Effector memory CD8-positive, alpha-beta T cell (primary cell): ENCODE data around the gene MAP2K3.
"Not testable (repeated sequence)": the region's sequence is repeated elsewhere in the genome, so short reads cannot be mapped to it uniquely, and the experiment has no call there.

Experiments used
- ATAC-seq: fragments of 150-1000 bp; cut with Tn5 transposase; replicated peaks from 2 replicates; pipeline ENCODE4 v1.10.0; 2021; ENCODE audit warnings: mild to moderate bottlenecking, moderate library complexity
- DNase-seq, 3 experiments: peaks; one replicate each; pipeline ENCODE4 v3.0.0; 2021
- H3K27ac Mint-ChIP-seq, 2 donors: one replicate each; pipeline ENCODE4 v1.8.0; 2022; ENCODE audit warnings: mild to moderate bottlenecking in 2 of 2, mixed read lengths in 2 of 2, moderate library complexity in 2 of 2
- H3K27me3 Mint-ChIP-seq, 2 donors: one replicate each; pipeline ENCODE4 v1.8.0; 2022; ENCODE audit warnings: mixed read lengths in 2 of 2
- H3K36me3 Mint-ChIP-seq: one replicate; pipeline ENCODE4 v1.8.0; 2022; ENCODE audit warnings: mild to moderate bottlenecking, moderate library complexity, mixed read lengths; ENCODE audit not compliant: insufficient read depth
- H3K4me1 Mint-ChIP-seq, 2 donors: one replicate each; pipeline ENCODE4 v1.8.0; 2022; ENCODE audit warnings: low read depth in 2 of 2, mixed read lengths in 2 of 2
- H3K4me3 Mint-ChIP-seq, 2 donors: one replicate each; pipeline ENCODE4 v1.8.0; 2022; ENCODE audit warnings: mild to moderate bottlenecking in 2 of 2, mixed read lengths in 2 of 2, moderate library complexity in 2 of 2
- H3K9me3 Mint-ChIP-seq, 2 donors: one replicate each; pipeline ENCODE4 v1.8.0; 2022; ENCODE audit warnings: mixed read lengths in 2 of 2

Gene MAP2K3

DNA sequence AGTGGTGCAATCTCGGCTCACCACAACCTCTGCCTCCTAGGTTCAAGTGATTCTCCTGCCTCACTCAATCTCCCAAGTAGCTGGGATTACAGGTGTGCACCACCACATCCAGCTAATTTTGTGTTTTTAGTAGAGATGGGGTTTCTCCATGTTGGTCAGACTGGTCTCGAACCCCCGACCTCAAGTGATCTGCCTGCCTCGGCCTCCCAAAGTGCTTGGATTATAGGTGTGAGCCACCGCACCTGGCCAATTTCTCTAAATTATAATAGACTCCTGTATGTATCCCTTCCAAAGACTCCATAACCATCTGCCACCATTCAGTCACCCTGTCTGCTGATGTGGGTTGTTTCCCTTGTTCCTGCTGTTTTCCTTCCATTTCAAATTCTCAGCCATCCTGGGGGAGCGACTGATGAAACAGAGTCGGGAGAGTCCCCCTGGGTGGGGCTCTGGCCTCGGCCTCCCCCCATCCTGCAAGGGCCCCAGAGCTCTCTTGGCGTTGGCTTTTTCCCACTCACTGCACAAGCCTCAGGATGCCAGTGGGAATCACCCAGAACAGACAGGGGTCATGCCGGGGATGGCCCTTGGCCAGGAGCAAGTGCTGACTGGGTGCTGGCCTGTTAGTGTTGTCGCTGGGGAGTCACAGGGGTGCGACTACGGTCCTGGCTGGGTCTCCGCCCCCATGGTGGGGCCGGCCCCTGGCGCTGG, 25.7 kb downstream of the MAP2K3 start:
- not testable (repeated sequence) for H3K27me3 Mint-ChIP-seq, ATAC-seq, H3K4me1 Mint-ChIP-seq, H3K9me3 Mint-ChIP-seq, DNase-seq, H3K4me3 Mint-ChIP-seq
- peak overlapping the region; percentile 49 to 59 for H3K27ac Mint-ChIP-seq
- peaks cover 88% of the 10 kb centered on the region for H3K36me3 Mint-ChIP-seq

DNA sequence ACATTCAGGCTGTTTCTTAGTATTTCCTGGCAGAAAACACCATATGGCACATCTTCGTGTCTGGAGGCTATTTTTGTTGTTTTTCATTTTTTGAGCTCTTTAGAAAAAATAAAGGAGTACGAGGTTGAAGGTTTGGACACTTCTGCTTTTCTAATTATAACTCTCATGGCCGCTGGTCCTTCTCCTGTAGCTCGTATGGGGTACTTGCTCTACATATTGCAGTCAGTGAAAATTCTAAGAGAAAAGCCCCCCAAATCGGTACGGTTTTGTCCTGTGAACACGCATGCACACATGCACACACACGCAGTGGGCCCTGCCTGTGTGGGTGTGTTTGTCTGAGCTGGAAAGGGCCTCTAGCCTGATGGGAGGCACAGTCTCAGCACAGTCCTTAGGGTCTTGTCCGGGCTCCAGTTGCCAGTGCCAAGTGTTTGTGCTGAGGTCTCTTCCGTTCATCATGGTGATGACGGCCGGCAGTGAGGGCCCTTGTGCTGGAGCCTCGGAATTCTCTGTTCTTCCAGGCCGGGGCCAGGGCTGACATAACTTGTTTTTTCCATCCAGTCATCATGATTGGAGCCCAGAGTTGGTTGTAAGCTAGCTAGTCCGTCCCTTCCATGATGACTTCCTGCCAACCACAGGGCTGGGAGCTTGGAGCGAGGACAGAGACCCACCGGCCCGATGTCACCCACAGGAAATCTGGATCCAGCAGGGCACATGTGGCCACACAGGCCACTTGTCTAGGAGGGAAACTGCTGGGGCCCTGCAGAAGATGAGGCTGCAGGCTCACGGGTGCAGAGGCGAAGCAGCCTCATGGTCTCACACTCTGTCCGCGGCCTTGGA, 26.5 kb downstream of the MAP2K3 start:
- Mint-ChIP-seq H3K27ac (peak overlapping the region; percentile 49 to 59), H3K36me3 (peaks cover 88% of the 10 kb centered on the region)
- not testable (repeated sequence) for ATAC-seq, H3K9me3 Mint-ChIP-seq, H3K4me1 Mint-ChIP-seq, H3K4me3 Mint-ChIP-seq, DNase-seq, H3K27me3 Mint-ChIP-seq

DNA sequence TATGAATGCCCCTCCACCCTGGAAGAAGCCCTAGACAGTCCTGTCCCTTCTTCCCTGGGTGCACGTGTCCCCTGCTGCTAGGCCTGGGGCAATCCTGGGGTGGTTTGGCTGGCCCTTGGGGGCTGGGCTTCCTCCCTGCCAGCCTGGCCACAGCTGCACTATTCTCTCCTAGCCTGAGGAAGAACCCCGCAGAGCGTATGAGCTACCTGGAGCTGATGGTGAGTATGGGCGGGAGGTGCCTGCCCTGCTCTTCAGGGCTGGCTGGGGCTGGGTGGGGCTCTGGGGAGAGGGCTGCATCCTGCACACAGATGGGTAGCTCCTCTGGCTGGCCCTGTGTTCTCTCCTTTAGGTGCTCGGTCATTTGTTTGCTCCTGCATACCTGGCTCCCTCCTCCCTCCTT, 28.8 kb downstream of the MAP2K3 start:
- no peak overlapping the region for H3K4me3 Mint-ChIP-seq
- H3K9me3 Mint-ChIP-seq = no peaks in the 10 kb centered on the region
- ATAC-seq = no peak

DNA sequence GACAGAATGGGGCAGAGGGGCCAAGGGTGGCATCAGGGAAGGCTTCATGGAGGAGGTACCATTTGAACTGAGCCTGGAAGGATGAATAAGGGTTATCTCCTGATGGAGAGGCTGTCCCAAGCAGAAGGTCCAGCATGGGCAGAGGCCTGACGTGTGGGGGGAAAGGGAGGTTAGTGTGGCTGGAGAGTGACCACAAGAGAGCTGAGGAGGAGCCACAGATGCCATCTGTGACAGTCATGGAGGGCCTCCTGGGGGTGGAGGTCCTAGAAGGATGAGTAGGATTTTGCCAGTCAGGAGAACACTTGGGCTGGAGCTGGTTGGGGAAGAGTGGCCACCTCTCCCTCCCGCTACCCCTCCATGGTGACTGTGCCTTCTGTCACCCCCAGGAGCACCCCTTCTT, 29.2 kb downstream of the MAP2K3 start:
- not testable (repeated sequence) for H3K4me3 Mint-ChIP-seq, ATAC-seq, H3K4me1 Mint-ChIP-seq, H3K27me3 Mint-ChIP-seq, DNase-seq, H3K9me3 Mint-ChIP-seq
- Mint-ChIP-seq H3K27ac (peak overlapping the region; percentile 22 to 85), H3K36me3 (peaks cover 67% of the 10 kb centered on the region)

More for the DNA sequence above, 28.8 kb downstream of the MAP2K3 start:
- Mint-ChIP-seq H3K36me3 (peaks cover 71% of the 10 kb centered on the region), H3K27me3 (no peaks in the 10 kb centered on the region), H3K27ac (peak overlapping the region; percentile 22 to 85), H3K4me1 (peaks cover 0 to 3% of the 10 kb centered on the region in 2 donors)
- no peak for DNase-seq

DNA sequence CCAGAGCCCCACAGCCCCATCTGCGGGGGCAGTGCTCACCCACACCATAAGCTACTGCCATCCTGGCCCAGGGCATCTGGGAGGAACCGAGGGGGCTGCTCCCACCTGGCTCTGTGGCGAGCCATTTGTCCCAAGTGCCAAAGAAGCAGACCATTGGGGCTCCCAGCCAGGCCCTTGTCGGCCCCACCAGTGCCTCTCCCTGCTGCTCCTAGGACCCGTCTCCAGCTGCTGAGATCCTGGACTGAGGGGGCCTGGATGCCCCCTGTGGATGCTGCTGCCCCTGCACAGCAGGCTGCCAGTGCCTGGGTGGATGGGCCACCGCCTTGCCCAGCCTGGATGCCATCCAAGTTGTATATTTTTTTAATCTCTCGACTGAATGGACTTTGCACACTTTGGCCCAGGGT, 29.8 kb downstream of the MAP2K3 start:
- H3K36me3 Mint-ChIP-seq = peaks cover 62% of the 10 kb centered on the region
- H3K4me1 Mint-ChIP-seq, DNase-seq, H3K27me3 Mint-ChIP-seq, H3K9me3 Mint-ChIP-seq, H3K4me3 Mint-ChIP-seq, ATAC-seq: not testable (repeated sequence)
- peak overlapping the region in 1 of 2 donors; percentile 62 for H3K27ac Mint-ChIP-seq

DNA sequence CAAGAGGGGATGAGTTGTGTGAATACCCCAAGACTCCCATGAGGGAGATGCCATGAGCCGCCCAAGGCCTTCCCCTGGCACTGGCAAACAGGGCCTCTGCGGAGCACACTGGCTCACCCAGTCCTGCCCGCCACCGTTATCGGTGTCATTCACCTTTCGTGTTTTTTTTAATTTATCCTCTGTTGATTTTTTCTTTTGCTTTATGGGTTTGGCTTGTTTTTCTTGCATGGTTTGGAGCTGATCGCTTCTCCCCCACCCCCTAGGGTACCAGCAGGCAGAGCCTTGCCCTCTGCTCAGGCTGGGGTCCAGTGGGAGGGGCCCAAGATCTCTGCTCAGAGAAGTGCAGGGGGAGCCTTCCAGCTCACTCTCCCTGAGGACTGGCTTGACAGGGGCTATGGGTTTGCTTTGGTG, 30.2 kb downstream of the MAP2K3 start:
- not testable (repeated sequence) for ATAC-seq, H3K9me3 Mint-ChIP-seq, H3K27me3 Mint-ChIP-seq, DNase-seq, H3K4me3 Mint-ChIP-seq, H3K4me1 Mint-ChIP-seq
- Mint-ChIP-seq H3K27ac (peak overlapping the region in 1 of 2 donors; percentile 62), H3K36me3 (peaks cover 59% of the 10 kb centered on the region)

DNA sequence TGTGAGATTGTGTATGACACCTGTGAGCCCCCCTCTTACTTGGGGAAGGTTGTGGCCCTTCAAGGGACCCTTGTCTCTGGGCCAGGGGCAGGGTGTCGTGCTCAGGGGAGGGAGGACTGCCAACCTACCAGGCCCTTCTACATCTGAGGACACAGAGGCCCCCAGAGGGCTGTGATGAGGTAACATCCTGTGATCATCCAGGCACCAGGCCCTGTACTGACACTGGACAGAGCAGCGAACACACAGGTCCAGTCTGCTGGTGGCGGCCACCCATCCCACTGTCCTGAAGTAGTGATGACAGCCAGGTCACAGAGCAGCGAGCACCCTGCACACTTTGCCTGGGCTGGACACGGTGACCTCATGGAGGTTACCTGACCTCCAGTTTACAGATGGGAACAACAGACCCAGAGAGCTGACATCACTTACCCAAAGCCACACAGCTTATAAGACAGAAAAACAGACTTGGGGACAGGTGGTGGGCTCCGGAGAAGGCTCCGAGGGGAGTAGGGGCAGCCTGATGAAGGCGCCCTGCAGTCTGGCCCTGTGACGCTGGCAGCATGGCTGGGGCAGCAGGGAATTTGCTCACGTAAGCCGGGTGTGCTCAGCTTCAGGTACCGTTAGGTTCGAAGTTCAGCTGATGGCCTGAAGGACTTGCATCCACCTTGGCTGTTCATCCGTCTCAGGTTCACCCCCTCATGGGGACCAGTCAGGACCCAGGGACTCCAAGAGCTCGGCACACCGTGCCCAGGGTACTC, 30.9 kb downstream of the MAP2K3 start:
- H3K36me3 Mint-ChIP-seq = peaks cover 52% of the 10 kb centered on the region
- not testable (repeated sequence) for ATAC-seq, H3K9me3 Mint-ChIP-seq, DNase-seq, H3K27me3 Mint-ChIP-seq, H3K4me1 Mint-ChIP-seq, H3K4me3 Mint-ChIP-seq
- peak overlapping the region in 1 of 2 donors; percentile 62 for H3K27ac Mint-ChIP-seq

DNA sequence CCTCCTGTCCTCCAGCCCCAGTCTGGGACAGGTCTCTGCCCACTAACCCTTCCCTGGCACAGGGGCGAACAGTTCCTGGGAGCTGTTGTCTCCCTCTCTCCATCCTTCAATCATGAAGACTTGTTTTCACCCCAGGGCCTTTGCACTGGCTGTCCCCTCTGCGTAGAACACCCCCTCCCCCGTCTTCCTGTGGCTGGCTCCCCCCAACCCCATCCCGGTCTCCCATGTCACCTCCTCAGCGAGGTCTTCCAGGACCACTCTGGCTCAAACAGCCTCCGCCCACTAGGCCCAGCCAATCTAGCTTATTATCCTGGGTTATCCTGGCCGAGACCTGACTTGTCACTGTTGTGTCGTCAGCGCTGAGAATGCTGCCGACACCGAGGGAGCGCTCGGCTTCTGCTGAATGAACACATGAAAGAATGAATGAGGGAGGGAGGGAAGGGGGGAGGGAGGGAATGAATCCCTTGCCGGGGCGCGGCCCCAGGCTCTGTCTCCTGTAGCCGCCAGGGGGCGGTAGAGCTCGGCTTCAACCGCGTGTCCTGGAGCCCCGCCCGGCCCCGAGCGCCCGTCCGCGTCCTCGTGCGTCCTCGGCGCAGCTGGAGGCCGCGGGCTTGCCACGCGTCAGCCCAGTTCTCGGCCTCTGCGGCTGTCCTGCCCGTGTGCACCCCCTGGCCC, 31.8 kb downstream of the MAP2K3 start:
- H3K27ac Mint-ChIP-seq, H3K4me1 Mint-ChIP-seq, H3K9me3 Mint-ChIP-seq, H3K27me3 Mint-ChIP-seq, DNase-seq: not testable (repeated sequence)
- Mint-ChIP-seq H3K36me3 (peaks cover 42% of the 10 kb centered on the region), H3K4me3 (peak overlapping the region in 1 of 2 donors; percentile 5)
- ATAC-seq = peak; percentile 85

DNA sequence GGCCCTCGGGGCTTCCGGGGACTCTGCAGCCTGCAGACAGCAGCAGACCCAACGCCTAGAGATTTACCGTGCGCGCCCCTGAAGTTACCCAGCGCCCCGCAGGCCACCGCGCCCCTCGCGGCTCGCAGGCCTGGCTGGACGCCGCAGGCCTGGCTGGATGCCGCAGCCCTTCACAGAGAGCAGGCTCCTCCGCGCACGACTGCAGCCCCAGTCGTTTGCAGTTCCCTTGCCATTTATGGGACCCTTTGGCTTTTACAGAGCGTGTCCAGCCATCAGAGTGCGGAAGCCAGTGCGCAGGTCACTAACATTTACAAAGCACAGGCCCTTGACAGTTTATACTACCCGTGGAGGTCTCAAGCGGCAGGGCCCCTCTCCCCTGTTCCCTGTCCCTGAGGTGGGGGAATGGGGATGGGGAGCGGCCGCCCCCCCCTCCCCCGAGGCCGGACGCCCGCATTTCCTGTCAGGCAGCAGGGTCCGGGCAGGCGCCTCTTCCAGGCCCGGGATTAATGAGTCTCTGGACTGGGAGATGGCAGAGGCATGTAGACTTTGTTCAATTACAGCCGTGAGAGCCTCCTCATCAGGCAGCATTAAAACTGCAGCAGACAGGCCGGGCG, 32.5 kb downstream of the MAP2K3 start:
- peaks cover 38% of the 10 kb centered on the region for H3K36me3 Mint-ChIP-seq
- not testable (repeated sequence) for H3K9me3 Mint-ChIP-seq, H3K27ac Mint-ChIP-seq, H3K27me3 Mint-ChIP-seq, DNase-seq, H3K4me3 Mint-ChIP-seq, H3K4me1 Mint-ChIP-seq
- ATAC-seq = peak; percentile 30

DNA sequence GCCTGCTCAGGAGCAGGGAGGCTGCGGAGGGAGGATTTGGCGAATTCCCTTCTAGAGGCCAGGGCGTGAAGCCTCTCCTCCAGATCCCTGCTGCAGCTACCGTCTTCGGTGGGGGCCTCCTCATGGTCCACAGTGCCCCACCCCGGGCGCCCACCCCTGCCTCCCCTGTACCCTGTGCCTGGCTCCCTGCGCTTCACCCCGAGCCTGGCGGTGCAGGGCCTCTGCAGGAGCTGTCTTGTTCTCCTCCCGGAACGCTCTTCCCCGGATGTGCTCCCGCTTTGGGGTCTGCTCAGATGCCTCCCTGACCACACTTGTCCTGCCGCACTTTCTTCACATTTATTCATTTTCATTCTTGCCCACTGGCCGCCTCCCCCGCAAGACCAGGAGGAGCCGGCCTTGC, 33.3 kb downstream of the MAP2K3 start:
- not testable (repeated sequence) for H3K4me1 Mint-ChIP-seq, H3K27me3 Mint-ChIP-seq, H3K27ac Mint-ChIP-seq, ATAC-seq, DNase-seq, H3K9me3 Mint-ChIP-seq
- H3K36me3 Mint-ChIP-seq = peaks cover 32% of the 10 kb centered on the region
- H3K4me3 Mint-ChIP-seq = peak overlapping the region in 1 of 2 donors; percentile 30

DNA sequence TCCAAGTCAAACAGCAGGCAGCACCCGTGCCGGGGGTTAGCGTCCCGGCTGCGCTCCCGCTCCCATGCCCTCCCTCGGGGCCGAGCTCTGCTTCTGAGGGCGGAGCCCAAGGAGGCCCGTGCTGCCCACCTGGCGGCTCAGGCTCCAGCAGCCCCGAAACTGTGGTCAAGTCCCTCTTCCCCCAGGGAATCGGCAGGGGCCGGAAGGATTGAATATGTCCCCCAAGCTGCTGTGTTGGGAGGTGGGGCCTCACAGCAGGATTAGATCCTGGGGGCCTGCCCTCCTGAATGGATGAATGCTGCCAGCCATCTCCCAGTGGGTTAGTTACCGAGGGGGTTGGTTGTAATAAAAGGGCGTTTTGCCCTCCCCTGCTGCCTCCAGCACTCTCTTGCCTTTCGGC, 33.9 kb downstream of the MAP2K3 start:
- DNase-seq (no peak), ATAC-seq (no peak)
- H3K27ac Mint-ChIP-seq = no peak overlapping the region
- no peaks in the 10 kb centered on the region for H3K9me3 Mint-ChIP-seq
- H3K27me3 Mint-ChIP-seq = peaks cover 0 to 5% of the 10 kb centered on the region in 2 donors
- H3K4me1 Mint-ChIP-seq = peaks cover 6 to 8% of the 10 kb centered on the region in 2 donors
- peaks cover 30% of the 10 kb centered on the region for H3K36me3 Mint-ChIP-seq
- no peak overlapping the region for H3K4me3 Mint-ChIP-seq

DNA sequence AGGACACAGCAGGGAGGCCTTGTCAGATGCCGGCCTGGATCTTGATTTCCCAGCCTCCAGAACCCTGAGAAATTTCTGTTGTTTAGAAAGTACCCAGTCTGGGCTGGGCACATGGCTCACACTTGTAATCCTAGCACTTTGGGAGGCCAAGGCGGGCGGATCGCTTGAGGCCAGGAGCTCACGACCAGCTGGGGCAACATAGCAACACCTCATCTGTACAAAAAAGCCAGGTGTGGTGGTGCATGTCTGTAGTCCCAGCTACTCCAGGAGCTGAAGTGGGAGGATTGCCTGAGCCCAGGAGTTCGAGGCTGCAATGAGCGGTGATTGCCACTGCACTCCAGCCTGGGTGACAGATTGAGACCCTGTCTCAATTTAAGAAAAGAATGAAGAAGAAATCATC, 34.3 kb downstream of the MAP2K3 start:
- H3K4me1 Mint-ChIP-seq, H3K4me3 Mint-ChIP-seq, H3K27ac Mint-ChIP-seq, DNase-seq, ATAC-seq, H3K9me3 Mint-ChIP-seq, H3K27me3 Mint-ChIP-seq: not testable (repeated sequence)
- H3K36me3 Mint-ChIP-seq = peaks cover 26% of the 10 kb centered on the region

DNA sequence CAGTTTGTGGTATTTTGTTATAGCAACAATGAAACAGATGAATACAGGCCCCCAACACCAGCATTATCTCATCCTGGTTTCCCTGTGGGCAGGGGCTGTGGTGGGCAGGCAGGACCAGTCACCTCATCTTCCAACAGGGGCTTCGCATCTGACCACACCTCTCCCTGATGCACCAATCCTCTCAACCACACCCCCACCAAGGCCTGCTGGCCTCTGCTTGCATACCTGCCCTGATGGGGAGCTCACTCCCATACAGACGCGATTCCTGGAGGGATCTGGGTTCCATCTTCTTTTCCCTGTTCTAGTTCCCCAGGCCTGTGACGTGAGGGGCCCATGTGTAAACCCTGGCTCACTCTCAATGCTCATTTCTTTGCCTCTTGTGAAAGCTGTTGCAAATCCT, 34.7 kb downstream of the MAP2K3 start:
- H3K27me3 Mint-ChIP-seq, ATAC-seq, H3K9me3 Mint-ChIP-seq, DNase-seq, H3K27ac Mint-ChIP-seq, H3K4me1 Mint-ChIP-seq, H3K4me3 Mint-ChIP-seq: not testable (repeated sequence)
- H3K36me3 Mint-ChIP-seq = peaks cover 22% of the 10 kb centered on the region
